Neural cell (in vitro differentiated cells): ENCODE measurements around the gene KCNK17. TPM values are rescaled to one million over a fixed set of nuclear protein-coding genes. Genes with fewer than 3 reads are reported as not detected.

Source experiments
- H2AFZ ChIP-seq: fragments of 200-600, 300-800 bp; sonication (generic), shearing (Covaris generic); 2 replicates; pipeline ENCODE4 v1.6.0; 2014; ENCODE audit warnings: low read depth, mild to moderate bottlenecking, antibody characterized with exemption, low read length, moderate library complexity
- H3F3A ChIP-seq: fragments of 200-600 bp; shearing (Covaris generic); 2 replicates; pipeline ENCODE4 v1.6.1; 2016; ENCODE audit warnings: mild to moderate bottlenecking, moderate library complexity, mixed read lengths, antibody characterized with exemption, low read length; ENCODE audit not compliant: insufficient read depth, poor library complexity, severe bottlenecking
- H3K27ac ChIP-seq: fragments of 200-600, 300-800 bp; sonication (generic), shearing (Covaris generic); 2 replicates; pipeline ENCODE4 v1.5.1; 2014; ENCODE audit warnings: mild to moderate bottlenecking, low read length, moderate library complexity
- H3K27me3 ChIP-seq: fragments of 300-800, 200-600 bp; sonication (generic), shearing (Covaris generic); 2 replicates; pipeline ENCODE4 v1.6.0; 2014; ENCODE audit warnings: mild to moderate bottlenecking, low read depth, low read length, moderate library complexity; ENCODE audit not compliant: insufficient read depth
- H3K36me3 ChIP-seq: fragments of 300-800, 200-600 bp; sonication (generic), shearing (Covaris generic); 2 replicates; pipeline ENCODE4 v1.5.1; 2014; ENCODE audit warnings: mild to moderate bottlenecking, antibody characterized with exemption, low read length, moderate library complexity; ENCODE audit not compliant: insufficient read depth
- H3K4me2 ChIP-seq: fragments of 300-800, 200-600 bp; sonication (generic), shearing (Covaris generic); 2 replicates; pipeline ENCODE4 v1.6.0; 2014; ENCODE audit warnings: mild to moderate bottlenecking, low read length
- H3K4me3 ChIP-seq: fragments of 300-800, 200-600 bp; sonication (generic), shearing (Covaris generic); 2 replicates; pipeline ENCODE4 v1.5.1; 2014; ENCODE audit warnings: mild to moderate bottlenecking, low read length, moderate library complexity
- H3K79me2 ChIP-seq: fragments of 200-600 bp; shearing (Covaris generic); replicated peaks from 2 replicates; pipeline ENCODE4 v1.6.0; 2014; ENCODE audit warnings: mild to moderate bottlenecking, low read length, moderate library complexity; ENCODE audit not compliant: insufficient read depth
- H3K9ac ChIP-seq: fragments of 300-800, 200-600 bp; sonication (generic), shearing (Covaris generic); 2 replicates; pipeline ENCODE4 v1.6.1; 2016; ENCODE audit warnings: mild to moderate bottlenecking, low read length, mixed read lengths
- H3K9me2 ChIP-seq: fragments of 200-600 bp; shearing (Covaris generic); 2 replicates; pipeline ENCODE4 v1.6.1; 2016; ENCODE audit warnings: mild to moderate bottlenecking, low read length, mixed read lengths; ENCODE audit not compliant: insufficient read depth
- H3K9me3 ChIP-seq: fragments of 200-600, 300-800 bp; sonication (generic), shearing (Covaris generic); 2 replicates; pipeline ENCODE4 v1.6.1; 2016; ENCODE audit warnings: mild to moderate bottlenecking, mixed run types, low read length, moderate library complexity, mixed read lengths
- H4K20me1 ChIP-seq: fragments of 200-600 bp; shearing (Covaris generic); 2 replicates; pipeline ENCODE4 v1.6.1; 2016; ENCODE audit warnings: mild to moderate bottlenecking, mixed run types; ENCODE audit not compliant: insufficient read depth
- CTCF ChIP-seq: fragments of 450-650 bp; IDR thresholded peaks from 2 replicates; pipeline ENCODE4 v1.5.1; 2014; ENCODE audit warnings: antibody characterized with exemption, mild to moderate bottlenecking, moderate library complexity; ENCODE audit not compliant: poor library complexity, severe bottlenecking
- EP300 ChIP-seq: fragments of 450-650 bp; conservative IDR thresholded peaks from 2 replicates; pipeline ENCODE4 v1.6.1; 2014; ENCODE audit warnings: antibody characterized with exemption, mild to moderate bottlenecking, moderate library complexity; ENCODE audit not compliant: poor library complexity, severe bottlenecking
- EZH2 ChIP-seq: fragments of 200-600, 300-800 bp; shearing (Covaris generic), sonication (generic); IDR thresholded peaks from 2 replicates; pipeline ENCODE4 v1.6.1; 2014; ENCODE audit warnings: antibody characterized with exemption, low read length, borderline replicate concordance, mild to moderate bottlenecking; ENCODE audit not compliant: insufficient read depth, poor library complexity, severe bottlenecking
- MXI1 ChIP-seq: fragments of 450-650 bp; conservative IDR thresholded peaks from 2 replicates; pipeline ENCODE4 v1.6.1; 2014; ENCODE audit warnings: antibody characterized with exemption, mild to moderate bottlenecking; ENCODE audit not compliant: poor library complexity, severe bottlenecking
- POLR2AphosphoS5 ChIP-seq: IDR thresholded peaks from 2 replicates; pipeline ENCODE4 v1.6.1; 2012
- RAD21 ChIP-seq: fragments of 450-650 bp; conservative IDR thresholded peaks from 2 replicates; pipeline ENCODE4 v1.6.1; 2014; ENCODE audit warnings: antibody characterized with exemption, mild to moderate bottlenecking, moderate library complexity
- REST ChIP-seq: IDR thresholded peaks from 2 replicates; pipeline ENCODE4 v1.6.1; 2012; ENCODE audit warnings: borderline replicate concordance
- SMC3 ChIP-seq: fragments of 450-650 bp; conservative IDR thresholded peaks from 2 replicates; pipeline ENCODE4 v1.6.1; 2014; ENCODE audit warnings: antibody characterized with exemption, mild to moderate bottlenecking, moderate library complexity; ENCODE audit not compliant: poor library complexity
- TAF1 ChIP-seq: IDR thresholded peaks from 2 replicates; pipeline ENCODE4 v1.6.1; 2012; ENCODE audit warnings: low read depth
- polyA plus RNA-seq: library from polyadenylated mRNA; depleted of rRNA; stranded (reverse); fragments of >200 nt; gene quantifications from 2 replicates; pipeline ENCODE4 v1.2.3, GENCODE V29; 2014

KCNK17 gene
- polyA plus RNA-seq, 1 donor from 2014 or later, result 0.67 TPM

- H3K9ac ChIP-seq, result no peak overlapping the region
- no peaks in the 10 kb centered on the region for H3K9me3 ChIP-seq
- no peak overlapping the region for H3K27ac ChIP-seq
- H3K4me2 ChIP-seq, result no peak overlapping the region
- H3K27me3 ChIP-seq, result no peaks in the 10 kb centered on the region
- no peaks in the 10 kb centered on the region for H3F3A ChIP-seq
- H3K79me2 ChIP-seq, result no peaks in the 10 kb centered on the region
- H3K9me2 ChIP-seq, result no peaks in the 10 kb centered on the region
- no peak for TF ChIP-seq EP300
- no peak for TF ChIP-seq CTCF
- TF ChIP-seq TAF1, result no peak
- TF ChIP-seq REST, result no peak
- no peak for TF ChIP-seq SMC3
- no peak for TF ChIP-seq MXI1
- no peak for TF ChIP-seq POLR2AphosphoS5
- TF ChIP-seq EZH2, result no peak
- TF ChIP-seq RAD21, result no peak
- no peaks in the 10 kb centered on the region for H3K36me3 ChIP-seq
- no peak overlapping the region for H2AFZ ChIP-seq
- H4K20me1 ChIP-seq, result no peaks in the 10 kb centered on the region
- no peak overlapping the region for H3K4me3 ChIP-seq
Observed at GRCh38 chr6:39274903-39275302, 39.3 kb downstream of the KCNK17 start.

- no peaks in the 10 kb centered on the region for H3K79me2 ChIP-seq
- H3K9me2 ChIP-seq, result no peaks in the 10 kb centered on the region
- H3F3A ChIP-seq, result no peaks in the 10 kb centered on the region
- no peaks in the 10 kb centered on the region for H3K27me3 ChIP-seq
- no peak overlapping the region for H3K4me3 ChIP-seq
- H3K9ac ChIP-seq, result no peak overlapping the region
- H3K4me2 ChIP-seq, result no peak overlapping the region
- H3K9me3 ChIP-seq, result no peaks in the 10 kb centered on the region
- TF ChIP-seq POLR2AphosphoS5 (no peak), MXI1 (no peak), EZH2 (no peak), SMC3 (no peak), REST (no peak), TAF1 (no peak), EP300 (no peak), RAD21 (no peak), CTCF (no peak)
- no peak overlapping the region for H3K27ac ChIP-seq
- no peaks in the 10 kb centered on the region for H4K20me1 ChIP-seq
- H2AFZ ChIP-seq, result no peak overlapping the region
- no peaks in the 10 kb centered on the region for H3K36me3 ChIP-seq
Observed at GRCh38 chr6:39274471-39274870, 39.7 kb downstream of the KCNK17 start.
